Duodenal mucosa (tissue), 2 donors: ENCODE data around the gene HOXD12.
A peak's percentile ranks its signal among the peaks of the same experiment; 100 is the strongest.

Experiments used
- H3K27ac ChIP-seq: one replicate; pipeline ENCODE4 v1.7.0; 2013; ENCODE audit warnings: low read depth, low read length
- H3K27me3 ChIP-seq, 2 donors: one replicate each; pipeline ENCODE4 v1.7.0; 2013; ENCODE audit warnings: low read length in 2 of 2, control low read depth in 1 of 2; ENCODE audit not compliant: insufficient read depth in 2 of 2, control insufficient read depth in 1 of 2
- H3K36me3 ChIP-seq, 2 donors: one replicate each; pipeline ENCODE4 v1.7.0; 2013; ENCODE audit warnings: low read length in 2 of 2, control low read depth in 1 of 2; ENCODE audit not compliant: insufficient read depth in 2 of 2, control insufficient read depth in 1 of 2
- H3K4me1 ChIP-seq, 2 donors: one replicate each; pipeline ENCODE4 v1.7.0; 2013; ENCODE audit warnings: low read length in 2 of 2, control low read depth in 1 of 2; ENCODE audit not compliant: insufficient read depth in 2 of 2, control insufficient read depth in 1 of 2
- H3K4me3 ChIP-seq, 2 donors: one replicate each; pipeline ENCODE4 v1.7.0; 2013; ENCODE audit warnings: low read length in 2 of 2, low read depth in 1 of 2
- H3K9ac ChIP-seq, 2 donors: one replicate each; pipeline ENCODE4 v1.7.0; 2013; ENCODE audit warnings: low read length in 2 of 2, low read depth in 1 of 2
- H3K9me3 ChIP-seq, 2 donors: one replicate each; pipeline ENCODE4 v1.7.0; 2013; ENCODE audit warnings: low read length in 2 of 2, control low read depth in 1 of 2; ENCODE audit not compliant: control insufficient read depth in 1 of 2

Gene HOXD12, protein sequence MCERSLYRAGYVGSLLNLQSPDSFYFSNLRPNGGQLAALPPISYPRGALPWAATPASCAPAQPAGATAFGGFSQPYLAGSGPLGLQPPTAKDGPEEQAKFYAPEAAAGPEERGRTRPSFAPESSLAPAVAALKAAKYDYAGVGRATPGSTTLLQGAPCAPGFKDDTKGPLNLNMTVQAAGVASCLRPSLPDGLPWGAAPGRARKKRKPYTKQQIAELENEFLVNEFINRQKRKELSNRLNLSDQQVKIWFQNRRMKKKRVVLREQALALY

GRCh38 chr2:176099728-176100546, at the start of gene HOXD12:
HOXD12 (plus strand) TSS chr2:176099795; CDS start chr2:176099802, 7 bp downstream.
- H3K27me3 ChIP-seq, result peaks cover 96 to 98% of the 10 kb centered on the region in 2 donors
- no peak within 1 kb of the TSS for H3K9ac ChIP-seq
- peaks cover 5 to 18% of the 10 kb centered on the region in 2 donors for H3K4me1 ChIP-seq
- no peak within 1 kb of the TSS for H3K27ac ChIP-seq
- no peaks in the 10 kb centered on the region for H3K36me3 ChIP-seq
- no peaks in the 10 kb centered on the region for H3K9me3 ChIP-seq
- no peak within 1 kb of the TSS for H3K4me3 ChIP-seq

GRCh38 chr2:176056406-176056805, 43.2 kb upstream of the HOXD12 start:
- no peaks in the 10 kb centered on the region for H3K9me3 ChIP-seq

DNA sequence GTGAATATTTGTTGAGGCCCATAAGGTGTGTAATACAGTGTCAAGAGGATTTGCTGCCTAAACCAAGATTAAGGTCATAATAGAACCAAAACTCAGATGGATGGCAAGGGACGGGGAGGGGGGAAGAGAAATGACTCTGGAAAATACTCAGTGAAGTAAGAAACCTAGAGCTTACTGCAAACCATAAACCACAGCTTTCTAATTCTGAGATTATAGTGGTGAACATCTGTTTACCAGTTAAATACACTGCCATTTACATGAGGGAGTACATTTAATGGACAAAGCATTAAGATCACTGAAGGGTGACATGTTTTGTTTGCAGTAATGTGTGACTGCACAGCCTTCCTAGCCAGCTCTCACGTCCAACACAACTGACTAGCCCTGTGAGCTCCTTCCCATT, 35.6 kb upstream of the HOXD12 start:
- Histone ChIP-seq H3K27me3 (peaks cover 49 to 65% of the 10 kb centered on the region in 2 donors), H3K9me3 (no peaks in the 10 kb centered on the region), H3K36me3 (no peaks in the 10 kb centered on the region), H3K4me3 (no peak overlapping the region), H3K9ac (no peak overlapping the region), H3K4me1 (peaks cover 15 to 17% of the 10 kb centered on the region in 2 donors), H3K27ac (no peak overlapping the region)

More at GRCh38 chr2:176056406-176056805, 43.2 kb upstream of the HOXD12 start:
- Histone ChIP-seq H3K9ac (no peak overlapping the region), H3K27me3 (peaks cover 5 to 12% of the 10 kb centered on the region in 2 donors), H3K36me3 (no peaks in the 10 kb centered on the region), H3K27ac (no peak overlapping the region), H3K4me3 (no peak overlapping the region), H3K4me1 (no peaks in the 10 kb centered on the region)

- Histone ChIP-seq H3K9ac (no peak overlapping the region), H3K9me3 (no peaks in the 10 kb centered on the region), H3K27ac (no peak overlapping the region), H3K27me3 (peaks cover 72 to 81% of the 10 kb centered on the region in 2 donors), H3K36me3 (no peaks in the 10 kb centered on the region), H3K4me3 (peak overlapping the region; percentile 57 to 58), H3K4me1 (peaks cover 15 to 17% of the 10 kb centered on the region in 2 donors)
Measured at GRCh38 chr2:176066645-176067588, 32.7 kb upstream of the HOXD12 start.

DNA sequence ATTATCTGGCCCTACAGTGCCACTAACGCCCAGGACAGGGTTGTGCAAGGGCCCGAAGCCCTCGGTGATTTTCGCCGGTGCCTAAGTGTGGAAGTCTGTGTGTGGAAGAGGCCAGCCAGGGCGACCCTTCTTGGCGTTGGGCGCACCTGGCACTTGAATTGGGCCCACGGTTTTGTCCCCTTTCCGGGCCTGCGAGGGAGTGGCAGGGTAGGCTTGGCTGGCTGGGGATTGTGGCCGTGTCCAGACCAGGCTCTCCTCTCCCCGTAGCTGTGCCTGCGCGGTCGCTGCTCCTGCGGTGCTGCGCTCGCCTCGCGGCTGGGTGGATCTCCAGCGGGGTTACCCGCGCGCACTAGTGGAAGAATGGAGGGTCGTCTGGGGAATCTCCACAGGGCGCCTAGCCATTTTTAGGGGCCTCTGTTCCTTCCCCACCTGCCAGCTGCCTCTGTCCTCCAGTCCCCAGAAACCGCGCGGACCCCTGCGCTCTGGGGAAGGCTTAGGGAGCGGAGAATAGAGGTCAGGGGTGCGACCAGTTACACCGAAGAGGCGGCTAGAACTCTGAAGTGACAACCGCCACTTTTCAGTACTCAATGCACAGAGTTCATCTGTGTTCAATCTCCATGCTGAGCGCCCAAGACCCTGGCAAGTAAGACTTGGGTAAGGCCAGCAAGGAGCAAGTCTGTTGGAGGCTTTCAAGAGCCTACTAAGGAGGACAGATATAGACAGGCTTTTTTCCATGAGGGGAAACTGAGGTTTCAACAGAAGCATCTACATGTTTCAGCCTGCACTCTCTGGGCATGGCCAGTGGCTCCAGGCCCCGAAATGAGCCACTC, 31.8 kb upstream of the HOXD12 start:
- Histone ChIP-seq H3K27me3 (peaks cover 76 to 85% of the 10 kb centered on the region in 2 donors), H3K4me1 (peaks cover 15 to 17% of the 10 kb centered on the region in 2 donors), H3K4me3 (peak overlapping the region; percentile 57 to 58), H3K36me3 (no peaks in the 10 kb centered on the region), H3K9me3 (no peaks in the 10 kb centered on the region), H3K27ac (no peak overlapping the region), H3K9ac (no peak overlapping the region)

DNA sequence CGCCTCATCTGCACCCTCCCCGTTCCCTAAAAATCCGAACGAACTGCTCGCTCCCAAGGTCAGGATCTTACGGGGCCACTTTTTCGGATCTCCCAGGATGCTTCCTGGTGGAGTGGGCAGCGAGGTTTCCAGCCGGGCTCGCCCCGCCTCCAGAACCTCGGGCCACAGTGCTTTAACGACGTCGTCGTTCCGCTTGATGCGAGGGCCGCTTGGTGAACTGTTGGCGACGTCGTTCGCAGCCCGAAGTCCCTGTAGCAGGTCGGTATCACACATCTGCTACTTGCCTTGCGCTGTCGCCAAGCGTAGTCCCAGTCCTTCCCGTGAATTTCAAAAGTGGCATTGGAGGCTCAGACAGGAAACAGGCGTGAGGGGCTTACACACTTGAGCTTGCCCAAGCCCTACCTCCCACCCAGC, 31.2 kb upstream of the HOXD12 start:
- no peaks in the 10 kb centered on the region for H3K9me3 ChIP-seq
- H3K4me1 ChIP-seq, result peaks cover 15 to 17% of the 10 kb centered on the region in 2 donors
- no peaks in the 10 kb centered on the region for H3K36me3 ChIP-seq
- H3K27ac ChIP-seq, result no peak overlapping the region
- peak overlapping the region in 1 of 2 donors; percentile 9 for H3K4me3 ChIP-seq
- H3K9ac ChIP-seq, result no peak overlapping the region
- H3K27me3 ChIP-seq, result peaks cover 81 to 91% of the 10 kb centered on the region in 2 donors

GRCh38 chr2:176071330-176072291, 28.0 kb upstream of the HOXD12 start:
- Histone ChIP-seq H3K9me3 (no peaks in the 10 kb centered on the region), H3K4me1 (peaks cover 15 to 17% of the 10 kb centered on the region in 2 donors), H3K36me3 (no peaks in the 10 kb centered on the region), H3K27me3 (peaks cover 97 to 98% of the 10 kb centered on the region in 2 donors), H3K4me3 (no peak overlapping the region), H3K9ac (no peak overlapping the region), H3K27ac (no peak overlapping the region)

DNA sequence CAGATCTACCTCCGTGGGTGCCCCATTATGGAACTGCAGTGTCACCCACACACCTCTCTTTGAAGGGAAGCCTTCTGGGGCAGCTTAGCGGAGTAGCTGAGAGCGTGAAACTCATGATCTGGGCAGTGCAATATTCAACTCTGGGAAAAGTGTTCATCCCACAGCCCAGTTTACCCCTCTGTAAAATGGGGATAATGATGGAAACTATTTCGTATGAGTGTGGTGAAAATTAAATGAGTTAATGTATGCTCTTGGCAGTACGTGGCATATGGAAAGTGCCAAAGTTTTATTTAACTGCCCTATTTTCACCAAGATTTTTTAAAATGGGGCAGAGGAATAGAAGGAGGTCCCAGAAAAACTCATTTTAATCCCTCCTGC, 27.3 kb upstream of the HOXD12 start:
- Histone ChIP-seq H3K36me3 (no peaks in the 10 kb centered on the region), H3K9ac (no peak overlapping the region), H3K4me3 (no peak overlapping the region), H3K27ac (no peak overlapping the region), H3K9me3 (no peaks in the 10 kb centered on the region), H3K27me3 (peaks cover 95 to 98% of the 10 kb centered on the region in 2 donors), H3K4me1 (peaks cover 11 to 17% of the 10 kb centered on the region in 2 donors)
